Body of pancreas (tissue), 4 donors: ENCODE data around the gene SIT1. TPM values are rescaled to one million over a fixed set of nuclear protein-coding genes. Genes with fewer than 3 reads are reported as not detected.

ENCODE experiments used
- ATAC-seq: fragments of 150-250 bp; one replicate; pipeline ENCODE4 v1.9.1; 2016
- DNase-seq, 4 donors: peaks; one replicate each; pipeline ENCODE4 v3.0.0-alpha.2; 2019
- H3K27ac ChIP-seq, 4 donors: fragments of 200-600 bp; sonication (generic); 1 replicate in 3 of 4; 2 replicates in 1 of 4; pipeline versions ENCODE4 v1.5.1 to v1.6.1; 2016 to 2019; ENCODE audit warnings: mild to moderate bottlenecking in 1 of 4, mixed read lengths in 1 of 4, moderate library complexity in 1 of 4
- H3K27me3 ChIP-seq, 2 donors: fragments of 200-600 bp; sonication (generic); one replicate each; pipeline ENCODE4 v1.6.0; 2016; ENCODE audit warnings: mild to moderate bottlenecking in 1 of 2
- H3K36me3 ChIP-seq, 2 donors: fragments of 200-600 bp; sonication (generic); replicated peaks in 1 of 2; 2 replicates each; pipeline ENCODE4 v1.5.1; 2016; ENCODE audit warnings: low read depth in 2 of 2; ENCODE audit not compliant: insufficient read depth in 1 of 2
- H3K4me1 ChIP-seq: fragments of 200-600 bp; sonication (generic); one replicate; pipeline ENCODE4 v1.6.0; 2016
- H3K4me3 ChIP-seq, 2 donors: fragments of 200-600 bp; sonication (generic); 1 replicate in 1 of 2; 2 replicates in 1 of 2; pipeline ENCODE4 v1.5.1; 2016 to 2019
- H3K9me3 ChIP-seq, 3 donors: fragments of 200-600 bp; sonication (generic); 1 replicate in 2 of 3; 2 replicates in 1 of 3; pipeline ENCODE4 v1.5.1; 2016
- POLR2A ChIP-seq, 3 donors: fragments of 450-650 bp; IDR thresholded peaks; one replicate each; pipeline ENCODE4 v1.6.1; 2016; ENCODE audit warnings: antibody characterized with exemption in 3 of 3, mild to moderate bottlenecking in 2 of 3
- WGBS, 2 donors: methylation state at CpG; one replicate each; pipeline ENCODE4 v1.1.5; 2017; 5-methylcytosine and 5-hydroxymethylcytosine counted together
- intact Hi-C: fragments of 100-400 bp; cut with DNase I; formaldehyde crosslinking; loops from one replicate; pipeline ENCODE4 v1.15.1; 2023
- total RNA-seq, 2 donors: library from RNA; depleted of rRNA; stranded (reverse); fragments of >200 nt; gene quantifications; one replicate each; pipeline ENCODE4 v1.1.0, GENCODE V29; 2016
- TF ChIP-seq, protein P1 (sequence below), 7 experiments: fragments of 450-650 bp in 4 of 7; fragments of 200-600 bp in 3 of 7; sonication (generic) in 3 of 7; IDR thresholded peaks; one replicate each; pipeline ENCODE4 v1.5.1; 2016 to 2019; ENCODE audit warnings: antibody characterized with exemption in 7 of 7

The SIT1 gene
- total RNA-seq, 2 donors from 2014 or later: 0.26 TPM; not detected in 1

DNA sequence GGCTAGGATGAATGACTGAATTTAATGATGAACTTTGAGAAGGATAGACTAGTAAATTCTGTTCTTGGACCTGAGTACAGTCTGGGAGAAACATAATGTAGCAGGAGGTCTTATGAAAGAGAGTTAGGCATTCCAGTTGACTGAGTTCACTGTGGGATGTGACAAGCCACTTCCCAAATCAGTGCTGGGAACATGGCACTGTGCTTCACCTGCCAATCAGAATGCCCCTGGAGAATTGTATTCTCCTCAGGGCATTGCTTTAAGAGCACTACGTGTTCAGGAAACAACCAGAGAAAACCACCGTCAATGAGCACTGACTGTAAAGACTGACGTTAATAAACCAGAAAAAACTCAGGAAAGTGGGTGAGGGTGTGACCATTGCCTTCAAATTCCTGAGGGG is 8.6 kb upstream of the SIT1 start:
- no peak for DNase-seq
- Histone ChIP-seq H3K36me3 (no peaks in the 10 kb centered on the region), H3K4me1 (peaks cover 37% of the 10 kb centered on the region), H3K27ac (peak overlapping the region; percentile 90 to 99 (median 96)), H3K9me3 (no peaks in the 10 kb centered on the region), H3K27me3 (no peaks in the 10 kb centered on the region), H3K4me3 (no peak overlapping the region)
- ATAC-seq: no peak
- intact Hi-C loops: no loop called here
- TF ChIP-seq POLR2A (IDR thresholded peaks at IDR 0.05): no peak
- TF ChIP-seq, protein P1, sequence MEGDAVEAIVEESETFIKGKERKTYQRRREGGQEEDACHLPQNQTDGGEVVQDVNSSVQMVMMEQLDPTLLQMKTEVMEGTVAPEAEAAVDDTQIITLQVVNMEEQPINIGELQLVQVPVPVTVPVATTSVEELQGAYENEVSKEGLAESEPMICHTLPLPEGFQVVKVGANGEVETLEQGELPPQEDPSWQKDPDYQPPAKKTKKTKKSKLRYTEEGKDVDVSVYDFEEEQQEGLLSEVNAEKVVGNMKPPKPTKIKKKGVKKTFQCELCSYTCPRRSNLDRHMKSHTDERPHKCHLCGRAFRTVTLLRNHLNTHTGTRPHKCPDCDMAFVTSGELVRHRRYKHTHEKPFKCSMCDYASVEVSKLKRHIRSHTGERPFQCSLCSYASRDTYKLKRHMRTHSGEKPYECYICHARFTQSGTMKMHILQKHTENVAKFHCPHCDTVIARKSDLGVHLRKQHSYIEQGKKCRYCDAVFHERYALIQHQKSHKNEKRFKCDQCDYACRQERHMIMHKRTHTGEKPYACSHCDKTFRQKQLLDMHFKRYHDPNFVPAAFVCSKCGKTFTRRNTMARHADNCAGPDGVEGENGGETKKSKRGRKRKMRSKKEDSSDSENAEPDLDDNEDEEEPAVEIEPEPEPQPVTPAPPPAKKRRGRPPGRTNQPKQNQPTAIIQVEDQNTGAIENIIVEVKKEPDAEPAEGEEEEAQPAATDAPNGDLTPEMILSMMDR (IDR thresholded peaks at IDR 0.05): no peak
- WGBS, 2 donors: 50 to 53% methylated on average over 3 of the region's 3 CpGs

DNA sequence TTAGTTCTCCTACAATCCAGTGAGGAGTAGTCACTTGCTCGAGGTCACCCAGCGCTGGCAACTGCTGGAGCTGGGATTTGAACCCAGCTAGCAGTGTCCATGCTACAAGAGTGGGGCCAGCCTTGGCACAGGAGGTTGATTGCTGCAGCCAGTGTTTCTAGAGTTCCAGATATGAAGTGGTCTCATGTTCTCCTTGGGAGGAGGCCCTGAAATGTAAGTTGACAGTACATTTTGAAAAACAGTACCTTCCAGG is 8.2 kb upstream of the SIT1 start:
- WGBS, 2 donors: 0 to 2% methylated on average over 2 of the region's 2 CpGs
- intact Hi-C loops: no loop called here

DNA sequence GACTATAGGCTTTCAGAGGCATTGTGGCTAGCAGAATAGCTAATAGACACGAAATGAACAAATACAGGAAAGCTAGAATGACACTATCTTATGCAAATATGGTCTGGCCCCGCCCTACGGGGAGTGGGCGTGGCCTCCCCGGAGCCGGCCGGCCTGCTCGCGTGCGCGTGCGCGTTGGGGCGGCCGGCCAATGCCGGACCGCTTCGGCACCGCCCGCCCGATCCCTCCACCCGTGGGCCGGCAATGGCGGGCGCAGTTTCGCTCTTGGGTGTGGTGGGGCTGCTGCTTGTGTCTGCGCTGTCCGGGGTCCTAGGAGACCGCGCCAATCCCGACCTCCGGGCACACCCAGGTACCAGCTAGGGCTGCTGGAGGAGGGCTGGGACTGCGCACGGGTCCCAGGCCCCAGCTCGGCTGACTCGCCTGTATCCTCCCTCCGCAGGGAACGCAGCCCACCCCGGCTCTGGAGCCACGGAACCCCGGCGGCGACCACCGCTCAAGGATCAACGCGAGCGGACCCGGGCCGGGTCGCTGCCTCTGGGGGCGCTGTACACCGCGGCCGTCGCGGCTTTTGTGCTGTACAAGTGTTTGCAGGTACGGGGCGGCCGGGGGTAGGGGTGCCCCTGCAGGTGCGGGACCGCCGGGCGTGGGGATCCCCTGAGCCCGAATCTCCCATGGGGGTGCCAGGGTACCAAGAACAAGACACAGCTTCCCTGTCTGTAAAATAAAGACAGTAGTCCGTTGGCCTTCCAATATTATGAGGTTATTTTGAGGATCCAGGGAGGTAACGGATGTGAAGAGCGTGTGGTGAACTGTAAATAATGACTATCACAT is 7.6 kb upstream of the SIT1 start, which contains the start of gene CCDC107:
CCDC107 (plus strand) TSS at position 156 of the 831 bp plus-strand sequence; CDS start at position 244, 88 bp downstream.
- DNase-seq (peak; percentile 84 to 90 (median 87)), ATAC-seq (peak; percentile 82)
- H3K4me3 ChIP-seq: peak within 1 kb of the TSS; percentile 44 to 73
- H3K9me3 ChIP-seq: no peaks in the 10 kb centered on the region
- H3K4me1 ChIP-seq: peaks cover 37% of the 10 kb centered on the region
- 0% methylated on average over 9 to 67 of the region's 67 CpGs for WGBS, 2 donors
- H3K27me3 ChIP-seq: no peaks in the 10 kb centered on the region
- peak within 1 kb of the TSS; percentile 90 to 99 (median 96) for H3K27ac ChIP-seq
- intact Hi-C loops: no loop called here
- H3K36me3 ChIP-seq: no peaks in the 10 kb centered on the region
- TF ChIP-seq, protein P1 (IDR thresholded peaks at IDR 0.05): peak; percentile 49 to 83 (median 71)
- peak; percentile 69 to 88 (median 82) for TF ChIP-seq POLR2A (IDR thresholded peaks at IDR 0.05)

More for the DNA sequence above, 8.2 kb upstream of the SIT1 start:
- TF ChIP-seq POLR2A (IDR thresholded peaks at IDR 0.05): no peak
- TF ChIP-seq, protein P1 (IDR thresholded peaks at IDR 0.05): no peak
- DNase-seq (peak; percentile 41 to 50 (median 49)), ATAC-seq (no peak)
- no peaks in the 10 kb centered on the region for H3K9me3 ChIP-seq
- peaks cover 37% of the 10 kb centered on the region for H3K4me1 ChIP-seq
- H3K27me3 ChIP-seq: no peaks in the 10 kb centered on the region
- no peaks in the 10 kb centered on the region for H3K36me3 ChIP-seq
- H3K4me3 ChIP-seq: peak overlapping the region; percentile 44 to 73
- peak overlapping the region; percentile 90 to 99 (median 96) for H3K27ac ChIP-seq

DNA sequence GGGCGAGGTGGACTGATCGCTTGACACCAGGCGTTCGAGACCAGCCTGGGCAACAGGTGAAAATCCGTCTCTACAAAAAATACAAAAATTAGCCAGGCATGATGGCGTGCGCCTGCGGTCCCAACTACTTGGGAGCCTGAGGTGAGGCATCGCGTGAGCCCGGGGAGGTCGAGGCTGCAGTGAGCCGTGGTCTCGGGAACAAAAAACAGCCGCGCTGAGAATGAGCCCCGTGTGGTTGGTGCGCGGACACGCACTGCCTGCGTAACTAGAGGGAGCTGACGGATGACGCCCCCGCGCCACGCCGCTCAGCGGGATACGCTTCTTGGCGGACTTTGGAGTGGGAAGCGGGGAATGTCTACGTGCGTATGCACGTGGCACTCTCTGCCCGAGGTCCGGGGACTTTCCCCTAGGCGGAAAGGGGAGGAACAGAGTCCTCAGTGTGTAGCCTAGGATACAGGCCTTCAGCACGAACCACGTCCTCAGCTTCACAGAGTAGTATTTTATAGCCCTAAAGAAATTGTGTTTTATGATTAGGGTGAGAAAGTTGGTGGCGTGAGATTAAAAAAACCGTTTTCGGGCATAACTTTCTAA is 6.9 kb upstream of the SIT1 start, which contains the start of gene RMRP:
RMRP (minus strand) TSS at position 474 of the 591 bp plus-strand sequence.
- H3K4me1 ChIP-seq: peaks cover 37% of the 10 kb centered on the region
- H3K9me3 ChIP-seq: no peaks in the 10 kb centered on the region
- DNase-seq (peak; percentile 97 to 99 (median 98)), ATAC-seq (peak; percentile 93)
- 1% methylated on average over 20 to 42 of the region's 42 CpGs for WGBS, 2 donors
- intact Hi-C loops: no loop called here
- no peaks in the 10 kb centered on the region for H3K27me3 ChIP-seq
- no peaks in the 10 kb centered on the region for H3K36me3 ChIP-seq
- TF ChIP-seq POLR2A (IDR thresholded peaks at IDR 0.05): peak; percentile 82 to 93 (median 91)
- TF ChIP-seq, protein P1 (IDR thresholded peaks at IDR 0.05): peak in 4 of 7 experiments; percentile 53 to 82 (median 66)
- peak within 1 kb of the TSS; percentile 90 to 99 (median 96) for H3K27ac ChIP-seq
- peak within 1 kb of the TSS; percentile 44 to 73 for H3K4me3 ChIP-seq
